MM.1S (cell line): ENCODE measurements around the gene C16orf95.

ENCODE experiments used
- DNase-seq: peaks from one replicate; pipeline ENCODE4 v3.0.0-alpha.2; 2015
- H2AFZ ChIP-seq: fragments of 300-600 bp; sonication (generic); 2 replicates; pipeline ENCODE4 v1.6.0; 2016; ENCODE audit warnings: antibody characterized with exemption, low read length
- H3F3A ChIP-seq: fragments of 300-600 bp; sonication (generic); 2 replicates; pipeline ENCODE4 v1.6.1; 2016; ENCODE audit warnings: mild to moderate bottlenecking, antibody characterized with exemption, low read length, moderate library complexity, mixed read lengths; ENCODE audit not compliant: insufficient read depth
- H3K27ac ChIP-seq: fragments of 300-600 bp; sonication (generic); 2 replicates; pipeline ENCODE4 v1.5.1; 2016; ENCODE audit warnings: mild to moderate bottlenecking, low read length
- H3K27me3 ChIP-seq: fragments of 300-600 bp; sonication (generic); replicated peaks from 2 replicates; pipeline ENCODE4 v1.6.0; 2016; ENCODE audit warnings: low read length; ENCODE audit not compliant: insufficient read depth
- H3K36me3 ChIP-seq: fragments of 300-600 bp; sonication (generic); replicated peaks from 2 replicates; pipeline ENCODE4 v1.6.1; 2016; ENCODE audit warnings: mild to moderate bottlenecking, low read length, mixed read lengths; ENCODE audit not compliant: insufficient read depth
- H3K4me1 ChIP-seq: fragments of 300-600 bp; sonication (generic); 2 replicates; pipeline ENCODE4 v1.6.1; 2016; ENCODE audit warnings: low read length, mixed read lengths
- H3K4me2 ChIP-seq: fragments of 300-600 bp; sonication (generic); 2 replicates; pipeline ENCODE4 v1.6.0; 2016; ENCODE audit warnings: low read depth, low read length
- H3K4me3 ChIP-seq: fragments of 300-600 bp; sonication (generic); 2 replicates; pipeline ENCODE4 v1.5.1; 2016; ENCODE audit warnings: low read length, mixed read lengths
- H3K79me2 ChIP-seq: fragments of 300-600 bp; sonication (generic); 2 replicates; pipeline ENCODE4 v1.6.1; 2016; ENCODE audit warnings: mixed run types, low read length, mixed read lengths
- H3K9ac ChIP-seq: fragments of 300-600 bp; sonication (generic); 2 replicates; pipeline ENCODE4 v1.6.1; 2016; ENCODE audit warnings: low read length, mixed read lengths
- H3K9me2 ChIP-seq: fragments of 300-600 bp; sonication (generic); replicated peaks from 2 replicates; pipeline ENCODE4 v1.6.1; 2016; ENCODE audit warnings: mild to moderate bottlenecking, low read length, mixed read lengths; ENCODE audit not compliant: insufficient read depth
- H3K9me3 ChIP-seq: fragments of 300-600 bp; sonication (generic); replicated peaks from 2 replicates; pipeline ENCODE4 v1.6.1; 2016; ENCODE audit warnings: mild to moderate bottlenecking, low read length, mixed read lengths; ENCODE audit not compliant: insufficient read depth
- H4K20me1 ChIP-seq: fragments of 300-600 bp; sonication (generic); 2 replicates; pipeline ENCODE4 v1.6.1; 2016; ENCODE audit warnings: mild to moderate bottlenecking, low read length, moderate library complexity, mixed read lengths; ENCODE audit not compliant: insufficient read depth
- EZH2 ChIP-seq: fragments of 300-600 bp; sonication (generic); optimal IDR thresholded peaks from 2 replicates; pipeline ENCODE3; 2017; ENCODE audit warnings: low read depth, mild to moderate bottlenecking, antibody characterized with exemption, low read length, mixed read lengths
- EZH2phosphoT487 ChIP-seq: fragments of 300-600 bp; sonication (generic); IDR thresholded peaks from 2 replicates; pipeline ENCODE4 v1.6.1; 2018; ENCODE audit warnings: antibody characterized with exemption, low read length
- TF ChIP-seq, protein P1 (sequence below): fragments of 300-600 bp; sonication (generic); IDR thresholded peaks from 2 replicates; pipeline ENCODE4 v1.5.1; 2016; ENCODE audit warnings: antibody characterized with exemption, low read length, mixed read lengths

The C16orf95 gene

GRCh38 chr16:87324411-87325275 lies 7.5 kb upstream of the C16orf95 start:
- no peak overlapping the region for H3K27ac ChIP-seq
- no peaks in the 10 kb centered on the region for H3F3A ChIP-seq
- no peak for DNase-seq
- no peaks in the 10 kb centered on the region for H3K36me3 ChIP-seq
- H3K27me3 ChIP-seq, result no peaks in the 10 kb centered on the region
- no peaks in the 10 kb centered on the region for H3K9me3 ChIP-seq
- H3K4me2 ChIP-seq, result no peak overlapping the region
- H3K4me3 ChIP-seq, result no peak overlapping the region
- H2AFZ ChIP-seq, result no peak overlapping the region
- H4K20me1 ChIP-seq, result no peaks in the 10 kb centered on the region
- no peak overlapping the region for H3K9ac ChIP-seq
- no peaks in the 10 kb centered on the region for H3K79me2 ChIP-seq
- no peaks in the 10 kb centered on the region for H3K4me1 ChIP-seq
- no peaks in the 10 kb centered on the region for H3K9me2 ChIP-seq
- TF ChIP-seq, protein P1, sequence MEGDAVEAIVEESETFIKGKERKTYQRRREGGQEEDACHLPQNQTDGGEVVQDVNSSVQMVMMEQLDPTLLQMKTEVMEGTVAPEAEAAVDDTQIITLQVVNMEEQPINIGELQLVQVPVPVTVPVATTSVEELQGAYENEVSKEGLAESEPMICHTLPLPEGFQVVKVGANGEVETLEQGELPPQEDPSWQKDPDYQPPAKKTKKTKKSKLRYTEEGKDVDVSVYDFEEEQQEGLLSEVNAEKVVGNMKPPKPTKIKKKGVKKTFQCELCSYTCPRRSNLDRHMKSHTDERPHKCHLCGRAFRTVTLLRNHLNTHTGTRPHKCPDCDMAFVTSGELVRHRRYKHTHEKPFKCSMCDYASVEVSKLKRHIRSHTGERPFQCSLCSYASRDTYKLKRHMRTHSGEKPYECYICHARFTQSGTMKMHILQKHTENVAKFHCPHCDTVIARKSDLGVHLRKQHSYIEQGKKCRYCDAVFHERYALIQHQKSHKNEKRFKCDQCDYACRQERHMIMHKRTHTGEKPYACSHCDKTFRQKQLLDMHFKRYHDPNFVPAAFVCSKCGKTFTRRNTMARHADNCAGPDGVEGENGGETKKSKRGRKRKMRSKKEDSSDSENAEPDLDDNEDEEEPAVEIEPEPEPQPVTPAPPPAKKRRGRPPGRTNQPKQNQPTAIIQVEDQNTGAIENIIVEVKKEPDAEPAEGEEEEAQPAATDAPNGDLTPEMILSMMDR, result peak; percentile 59
- TF ChIP-seq EZH2, result no peak

GRCh38 chr16:87323727-87324410 lies 6.7 kb upstream of the C16orf95 start:
- Histone ChIP-seq H3K36me3 (no peaks in the 10 kb centered on the region), H3K27me3 (no peaks in the 10 kb centered on the region), H3K9ac (no peak overlapping the region), H3K79me2 (no peaks in the 10 kb centered on the region), H3K4me2 (no peak overlapping the region), H3F3A (no peaks in the 10 kb centered on the region), H2AFZ (no peak overlapping the region), H4K20me1 (no peaks in the 10 kb centered on the region), H3K27ac (no peak overlapping the region), H3K9me3 (no peaks in the 10 kb centered on the region), H3K4me1 (no peaks in the 10 kb centered on the region), H3K4me3 (no peak overlapping the region), H3K9me2 (no peaks in the 10 kb centered on the region)
- TF ChIP-seq, protein P1, result no peak
- TF ChIP-seq EZH2 (no peak), EZH2phosphoT487 (no peak)
- DNase-seq, result no peak

GRCh38 chr16:87322833-87323726 lies 5.9 kb upstream of the C16orf95 start:
- no peak for DNase-seq
- peaks cover 6% of the 10 kb centered on the region for H3K79me2 ChIP-seq
- TF ChIP-seq EZH2phosphoT487 (no peak), EZH2 (no peak)
- TF ChIP-seq, protein P1, result no peak
- H3K9me2 ChIP-seq, result no peaks in the 10 kb centered on the region
- no peaks in the 10 kb centered on the region for H3F3A ChIP-seq
- H3K27ac ChIP-seq, result no peak overlapping the region
- H2AFZ ChIP-seq, result no peak overlapping the region
- H3K4me1 ChIP-seq, result no peaks in the 10 kb centered on the region
- no peak overlapping the region for H3K4me3 ChIP-seq
- no peaks in the 10 kb centered on the region for H4K20me1 ChIP-seq
- H3K9me3 ChIP-seq, result no peaks in the 10 kb centered on the region
- H3K9ac ChIP-seq, result no peak overlapping the region
- H3K4me2 ChIP-seq, result no peak overlapping the region
- no peaks in the 10 kb centered on the region for H3K36me3 ChIP-seq
- no peaks in the 10 kb centered on the region for H3K27me3 ChIP-seq
